Activated effector memory CD4-positive, alpha-beta T cell treated with Interleukin-2 at 50 U/mL for 16 hours (primary cell): ENCODE results near the gene PDE6C.

Experiments used
- DNase-seq: peaks from one replicate; pipeline ENCODE4 v3.0.0-alpha.2; 2020

PDE6C gene

DNA sequence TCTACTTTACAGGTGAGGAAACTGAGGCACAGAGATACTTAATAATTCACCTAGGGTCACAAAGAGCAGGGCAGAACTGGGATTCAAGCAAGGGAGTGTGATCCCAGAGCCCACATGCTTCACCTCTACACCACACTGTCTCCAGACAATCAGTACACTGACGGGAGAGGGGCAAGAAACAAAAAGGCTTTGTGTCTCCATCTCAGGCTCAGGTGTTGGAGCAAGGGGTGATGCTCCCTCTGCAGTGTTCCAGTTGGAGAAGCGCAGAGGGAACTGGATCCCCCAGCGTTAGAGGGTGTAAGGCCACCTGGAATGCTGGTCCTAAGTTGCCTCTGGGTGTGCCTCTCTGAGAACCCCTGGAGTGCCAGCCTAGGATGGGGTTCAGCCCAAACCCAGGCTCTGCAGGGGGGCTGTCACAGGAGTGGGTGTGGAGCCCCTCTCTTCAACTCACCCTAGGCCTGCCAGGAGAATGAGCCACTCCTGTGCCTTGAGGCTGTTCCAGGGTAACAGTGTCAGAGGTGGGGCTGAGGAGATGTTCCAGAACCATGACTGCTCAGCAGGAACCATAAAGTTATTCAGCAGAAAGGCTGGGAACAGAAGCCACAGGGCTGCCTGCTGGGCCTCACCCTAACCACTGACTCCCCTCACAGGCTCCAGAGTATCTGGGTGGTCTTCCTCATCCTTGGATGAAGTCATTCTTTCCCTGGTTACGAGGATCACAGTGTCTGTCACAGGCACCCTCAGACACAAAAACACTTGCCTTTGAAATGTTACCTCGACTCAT lies 16.8 kb upstream of the PDE6C start:
- no peak for DNase-seq

DNA sequence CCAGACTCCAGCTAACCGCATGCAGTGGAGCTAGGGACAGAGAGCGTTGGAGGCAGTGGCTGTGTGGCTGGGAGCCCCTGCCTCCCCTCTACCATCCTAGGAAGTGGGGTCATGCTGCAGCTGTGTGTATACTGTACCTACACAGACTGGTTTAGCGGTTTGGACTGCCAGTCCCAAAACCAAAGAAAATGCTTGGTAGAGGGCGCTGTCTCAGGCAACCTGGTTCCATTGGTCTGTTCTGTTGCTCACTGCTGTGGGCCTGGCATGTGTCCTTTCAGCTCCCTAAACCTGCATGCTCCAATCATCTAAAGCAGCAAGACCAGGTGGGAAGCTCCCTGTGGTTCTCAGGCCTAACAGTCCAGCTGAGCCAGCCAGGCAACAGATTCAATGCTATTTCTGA lies 15.8 kb upstream of the PDE6C start:
- no peak for DNase-seq

DNA sequence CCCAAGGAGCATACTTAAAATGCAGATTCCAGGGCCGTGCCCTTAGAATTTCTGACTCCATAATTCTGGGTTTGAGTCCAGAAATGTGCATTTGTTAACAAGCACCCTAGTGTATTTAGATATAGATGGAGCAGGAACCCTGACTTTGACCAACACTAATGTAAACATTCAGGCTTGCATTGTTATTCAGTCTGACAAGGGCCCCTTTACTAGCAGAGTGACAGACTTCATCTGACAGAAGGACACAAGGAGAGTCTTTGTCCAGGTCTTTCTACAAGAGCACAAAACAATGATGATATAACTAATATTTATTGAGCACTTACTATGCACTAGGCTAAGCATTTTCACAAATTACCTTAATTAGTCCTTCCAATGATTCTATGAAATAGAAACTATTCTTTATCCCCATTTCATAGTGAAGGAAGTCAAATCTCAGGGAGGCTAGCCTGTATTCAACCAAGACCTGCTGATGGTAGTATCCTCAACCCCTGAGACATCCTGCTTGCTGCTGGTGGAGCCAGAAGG lies 15.2 kb upstream of the PDE6C start:
- DNase-seq = no peak

GRCh38 chr10:93598157-93598556 lies 14.2 kb upstream of the PDE6C start:
- DNase-seq = no peak

GRCh38 chr10:93599335-93599734 lies 13.0 kb upstream of the PDE6C start:
- no peak for DNase-seq

GRCh38 chr10:93599778-93600177 lies 12.6 kb upstream of the PDE6C start:
- DNase-seq = no peak

DNA sequence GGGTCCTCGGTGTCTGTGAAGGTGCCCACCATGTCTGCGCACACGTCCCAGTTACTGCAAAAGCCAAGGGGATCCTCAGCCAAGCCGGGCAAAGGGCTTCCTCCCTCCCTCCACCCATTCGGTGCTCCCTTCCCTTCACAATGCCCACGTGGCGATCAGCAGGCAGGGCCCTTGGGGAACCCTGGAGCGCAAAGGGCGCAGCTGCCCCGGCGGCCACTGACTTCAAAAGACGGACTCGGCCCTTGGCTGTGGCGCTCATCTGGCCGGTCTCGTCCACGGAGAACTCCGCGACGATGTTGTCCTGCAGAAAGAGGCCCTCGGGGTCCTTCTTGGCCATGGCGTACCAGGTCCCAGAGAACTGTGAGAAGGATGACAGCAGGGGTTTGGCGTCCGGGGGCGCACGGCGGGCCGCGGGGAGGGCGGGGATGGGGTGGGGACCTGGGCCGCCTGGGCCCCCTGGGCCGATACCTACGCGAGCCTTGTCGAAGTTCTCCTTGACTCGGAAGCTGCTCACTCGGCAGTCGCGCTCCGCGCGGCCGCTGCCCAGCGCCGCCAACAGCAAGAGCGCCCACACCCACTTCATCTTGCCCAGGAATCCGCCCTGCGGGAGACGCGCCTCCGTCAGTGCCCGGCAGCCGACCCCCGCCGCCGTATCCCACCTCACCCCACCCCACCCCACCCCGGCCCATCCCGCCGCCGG lies 11.7 kb upstream of the PDE6C start:
- DNase-seq = no peak

- no peak for DNase-seq
These were observed 11.1 kb upstream of the PDE6C start, which contains the start of gene RBP4 for GRCh38 chr10:93601146-93601773. RBP4 (minus strand) TSS chr10:93601235; CDS start chr10:93601028, 207 bp downstream.

- no peak for DNase-seq
These were observed 10.6 kb upstream of the PDE6C start for GRCh38 chr10:93601774-93602162.

DNA sequence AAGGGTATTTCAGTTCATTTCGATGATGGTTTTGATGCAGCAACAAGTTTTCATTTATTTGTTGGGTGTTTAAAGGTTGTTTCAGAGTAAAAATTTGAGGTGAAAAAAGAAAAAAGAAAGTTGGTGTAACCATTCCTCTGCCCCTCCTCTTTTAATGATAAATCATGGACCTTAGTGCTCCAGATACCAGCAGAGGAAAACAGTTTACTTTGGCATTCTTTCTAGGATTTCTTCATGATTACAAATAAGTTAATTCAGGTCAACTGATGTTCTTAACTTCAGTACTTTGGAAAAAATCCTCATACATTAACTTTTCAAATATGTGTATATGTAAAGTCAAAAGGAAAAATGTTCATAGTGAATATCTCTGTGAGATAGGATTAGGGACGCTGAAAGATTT lies 9.3 kb upstream of the PDE6C start:
- DNase-seq = no peak

- no peak for DNase-seq
These were observed 8.2 kb upstream of the PDE6C start for GRCh38 chr10:93604146-93604545.

- DNase-seq = no peak
These were observed 3.9 kb upstream of the PDE6C start for GRCh38 chr10:93608421-93608820.

GRCh38 chr10:93613126-93613525 lies 789 bp downstream of the PDE6C start:
- DNase-seq = no peak

DNA sequence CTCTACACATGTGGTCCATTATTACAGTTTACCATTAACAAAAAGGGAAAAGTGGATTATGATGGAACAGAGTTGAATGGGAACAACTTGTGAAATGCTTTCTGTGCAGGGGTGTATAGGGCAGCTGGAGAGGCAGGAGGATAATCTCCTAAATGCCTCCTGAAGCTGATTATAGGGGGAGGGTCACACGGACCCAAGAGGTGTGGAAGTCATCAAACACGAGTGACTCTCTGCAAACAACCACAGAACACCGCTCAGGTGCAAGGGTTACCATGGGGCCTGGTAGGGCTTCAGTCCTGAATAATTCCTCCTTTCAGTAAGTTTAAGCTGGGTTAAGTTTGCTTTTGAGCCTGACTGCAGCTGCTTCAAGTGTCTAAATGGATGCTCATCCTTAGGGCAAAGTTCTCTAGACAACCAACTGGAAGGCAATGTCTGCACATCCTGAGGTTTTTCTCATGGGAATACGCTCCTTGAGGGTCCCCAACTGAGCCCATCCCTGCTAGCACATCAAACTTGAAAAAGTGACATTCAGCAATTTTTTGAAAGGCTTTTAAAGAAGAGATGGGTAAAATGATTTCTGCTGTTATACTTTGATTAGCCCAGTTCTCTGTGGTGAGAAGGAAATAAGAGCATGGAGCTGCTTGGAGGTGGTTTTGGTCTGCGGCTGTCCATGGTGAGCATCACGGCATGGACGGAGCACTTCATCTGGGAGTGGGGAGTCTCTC lies 1.9 kb downstream of the PDE6C start:
- no peak for DNase-seq

DNA sequence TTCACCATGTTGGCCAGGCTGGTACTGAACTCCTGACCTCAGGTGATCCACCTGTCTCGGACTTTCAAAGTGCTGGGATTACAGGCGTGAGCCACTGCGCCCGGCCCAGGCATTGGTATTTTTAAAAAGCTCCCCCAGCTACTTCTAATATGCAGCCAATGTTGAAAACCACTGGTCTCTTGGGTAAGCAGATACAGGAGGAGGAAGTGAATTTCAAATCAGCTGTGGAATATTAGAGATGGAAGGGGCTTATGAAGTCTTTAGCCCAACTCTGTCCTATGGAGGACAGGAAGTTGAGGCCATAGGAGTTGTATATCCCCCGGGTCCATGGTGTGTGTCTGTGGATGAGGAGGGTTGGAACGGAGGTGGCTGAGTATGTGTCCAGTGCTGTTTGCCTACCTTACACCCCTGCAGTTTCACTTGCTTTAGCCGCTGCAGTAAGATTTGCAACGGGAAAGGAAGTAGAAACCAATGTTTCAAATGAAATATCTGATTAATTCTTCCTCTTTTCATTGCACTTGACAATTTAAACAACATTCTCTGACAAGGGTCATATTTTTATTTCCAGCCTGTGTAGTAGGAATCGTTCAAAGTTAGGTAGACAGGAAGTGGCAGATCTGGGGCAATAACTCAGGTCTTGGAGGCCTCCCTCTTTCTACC lies 3.4 kb downstream of the PDE6C start:
- DNase-seq = no peak

DNA sequence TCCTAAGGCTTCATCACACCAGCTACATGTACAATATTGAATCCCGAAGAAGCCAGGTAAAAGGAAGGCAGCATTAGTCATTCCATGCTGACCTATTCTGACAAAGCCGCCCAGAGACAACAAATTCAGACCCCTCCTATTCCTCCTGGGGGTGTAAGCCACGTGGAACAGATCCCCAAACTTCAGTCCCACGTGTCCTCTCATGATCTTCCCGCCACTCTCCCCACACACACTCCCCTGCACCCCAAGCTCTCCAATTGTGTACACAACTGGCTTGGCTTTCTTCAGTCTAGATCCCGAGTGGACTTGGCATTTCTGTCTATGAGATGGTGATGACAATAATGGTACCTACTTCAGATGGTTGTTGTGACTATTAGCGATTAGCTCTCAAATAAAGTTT lies 8.6 kb downstream of the PDE6C start:
- DNase-seq = no peak

GRCh38 chr10:93622942-93623341 lies 10.6 kb downstream of the PDE6C start:
- DNase-seq = no peak

DNA sequence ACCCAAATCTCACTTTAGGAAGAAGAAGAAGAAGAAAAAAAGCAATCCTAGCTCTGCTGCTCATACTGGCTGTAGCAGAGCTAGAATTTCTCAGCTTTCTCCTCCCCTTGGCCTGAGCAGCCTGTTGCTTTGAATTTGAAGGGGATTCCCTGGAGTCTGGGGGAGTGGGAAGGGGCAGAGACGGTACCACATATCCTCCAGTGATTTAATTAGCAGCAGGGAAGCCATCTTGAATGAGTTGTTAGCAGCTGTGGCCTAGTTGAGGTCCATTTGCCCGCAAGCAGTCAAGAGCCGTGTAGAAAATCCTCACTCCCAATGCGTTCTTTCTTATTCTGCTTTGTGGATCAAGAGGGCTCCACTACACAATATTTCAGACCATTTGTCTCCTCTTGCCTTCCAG lies 16.5 kb downstream of the PDE6C start:
- DNase-seq = no peak

DNA sequence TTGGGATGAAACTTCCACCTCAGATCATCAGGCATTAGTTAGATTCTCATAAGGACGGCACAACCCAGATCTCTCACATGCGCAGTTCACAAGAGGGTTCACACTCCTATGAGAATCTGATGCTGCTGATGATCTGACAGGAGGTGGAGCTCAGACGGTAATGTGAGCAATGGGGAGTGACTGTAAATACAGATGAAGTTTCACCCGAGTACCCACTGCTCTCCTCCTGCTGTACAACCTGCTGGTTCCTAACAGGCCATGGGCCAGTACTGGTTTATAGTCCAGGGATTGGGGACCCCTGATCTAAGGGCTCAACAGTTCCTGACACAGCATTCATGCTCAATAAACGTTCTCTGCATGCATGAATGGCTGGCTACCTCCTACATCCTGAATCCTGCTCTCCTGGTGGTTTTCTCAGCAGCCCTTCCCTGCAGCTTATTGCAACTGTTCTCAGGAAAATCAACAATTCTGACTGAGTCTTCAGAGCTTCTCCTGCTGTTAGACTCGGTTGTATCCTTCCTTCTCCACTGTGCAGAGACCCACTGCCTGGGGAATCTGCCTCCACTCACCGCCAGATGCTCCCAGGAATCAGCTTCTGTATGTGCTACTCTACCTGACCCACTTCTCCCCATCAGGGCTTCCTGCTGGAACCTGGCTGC lies 17.4 kb downstream of the PDE6C start:
- no peak for DNase-seq

- DNase-seq = no peak
These were observed 18.6 kb downstream of the PDE6C start for GRCh38 chr10:93630625-93631557.

DNA sequence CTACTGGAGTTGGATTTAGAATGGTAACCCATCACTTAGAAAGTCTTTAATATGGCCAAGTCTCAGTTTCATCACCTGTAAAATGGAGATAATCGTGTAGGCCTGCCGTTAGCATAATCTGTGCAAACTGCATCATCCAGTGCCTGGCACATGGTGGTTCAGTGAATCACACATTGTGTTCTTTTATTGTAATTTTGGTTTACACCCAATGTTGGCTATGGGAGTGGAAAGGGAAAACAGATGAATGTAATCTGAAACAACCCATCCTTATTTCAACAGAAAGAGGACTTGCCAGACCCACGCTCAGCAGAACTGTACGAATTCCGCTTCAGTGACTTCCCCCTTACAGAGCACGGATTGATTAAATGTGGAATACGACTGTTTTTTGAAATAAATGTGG lies 27.5 kb downstream of the PDE6C start:
- DNase-seq = no peak
